HCT116 (cell line): Measurements from ENCODE around the gene APBB2. TPM values are rescaled to one million over a fixed set of nuclear protein-coding genes. Genes with fewer than 3 reads are reported as not detected.

Experiments
- ATAC-seq: fragments of 200-7000 bp; cut with Tn5 transposase; 2 replicates; pipeline ENCODE4 v1.9.1; 2020; ENCODE audit warnings: mild to moderate bottlenecking, moderate library complexity
- BruUV-seq: library from RNA; stranded (reverse); fragments of 400-500 nt; replicated peaks from 2 replicates; lab custom pipeline; 2021; lab: Mats Ljungman, UMichigan
- CTCF ChIA-PET: fragments of 300-600 bp; sonication (Branson Sonifier 250); formaldehyde crosslinking; loops from one replicate; lab custom pipeline; 2021; ENCODE audit warnings: antibody characterized with exemption; lab: Charles Lee
- POLR2A ChIA-PET: fragments of 300-600, 350-600 bp; sonication (Branson Sonifier 250); formaldehyde crosslinking; loops from one replicate; lab custom pipeline; 2021; ENCODE audit warnings: antibody characterized with exemption; lab: Charles Lee
- RAD21 ChIA-PET, 2 experiments: fragments of 300-600 bp; sonication (Branson Sonifier 250); formaldehyde crosslinking; loops; one replicate each; lab custom pipeline; 2023; ENCODE audit warnings: low total read pairs in 2 of 2; ENCODE audit not compliant: uncharacterized antibody in 2 of 2, unreplicated experiment in 2 of 2, low non-redundant PET in 1 of 2; lab: Charles Lee
- DNase-seq: peaks from one replicate; pipeline ENCODE4 v3.0.0-alpha.2; 2010; ENCODE audit warnings: low read depth, low spot score
- H2AFZ ChIP-seq: fragments of 200-600 bp; shearing (Covaris generic), sonication (generic); 2 replicates; pipeline ENCODE4 v1.6.1; 2017; ENCODE audit warnings: low read depth, mixed run types, mixed read lengths, antibody characterized with exemption, low read length; ENCODE audit not compliant: poor library complexity, severe bottlenecking
- H3K27ac ChIP-seq: 2 replicates; pipeline ENCODE4 v1.5.1; 2012; ENCODE audit warnings: low read depth, low read length
- H3K27me3 ChIP-seq: fragments of 200-600 bp; sonication (generic); 2 replicates; pipeline ENCODE4 v1.6.1; 2016; ENCODE audit warnings: mixed run types, low read length, mixed read lengths; ENCODE audit not compliant: insufficient read depth
- H3K36me3 ChIP-seq, 2 experiments: fragments of 200-500 bp in 1 of 2; fragments of 200-600 bp in 1 of 2; sonication (Bioruptor generic) in 1 of 2; sonication (generic) in 1 of 2; 2 replicates each; pipeline versions ENCODE4 v1.5.1 to v1.6.1; 2014 to 2016; ENCODE audit warnings: low read length in 2 of 2, inconsistent platforms in 1 of 2, mixed read lengths in 1 of 2, mixed run types in 1 of 2; ENCODE audit not compliant: insufficient read depth in 2 of 2, control insufficient read depth in 1 of 2
- H3K4me1 ChIP-seq, 2 experiments: fragments of 200-600 bp in 1 of 2; sonication (generic) in 1 of 2; 2 replicates each; pipeline versions ENCODE4 v1.5.1 to v1.6.1; 2012 to 2017; ENCODE audit warnings: low read length in 2 of 2, inconsistent platforms in 1 of 2, mild to moderate bottlenecking in 1 of 2, mixed read lengths in 1 of 2, mixed run types in 1 of 2, moderate library complexity in 1 of 2; ENCODE audit not compliant: insufficient read depth in 2 of 2, control insufficient read depth in 1 of 2
- H3K4me2 ChIP-seq: fragments of 200-600 bp; sonication (generic); 2 replicates; pipeline ENCODE4 v1.6.1; 2017; ENCODE audit warnings: mixed run types, low read length, mixed read lengths
- H3K4me3 ChIP-seq, 2 experiments: fragments of 200-600 bp in 1 of 2; sonication (generic) in 1 of 2; replicated peaks in 1 of 2; 2 replicates each; pipeline ENCODE4 v1.5.1; 2011 to 2016; ENCODE audit warnings: low read length in 2 of 2, control low read depth in 1 of 2, low read depth in 1 of 2, mild to moderate bottlenecking in 1 of 2, mixed read lengths in 1 of 2, mixed run types in 1 of 2
- H3K79me2 ChIP-seq: fragments of 200-600 bp; sonication (generic); 2 replicates; pipeline ENCODE4 v1.6.1; 2017; ENCODE audit warnings: mild to moderate bottlenecking, mixed run types, low read length, moderate library complexity, mixed read lengths; ENCODE audit not compliant: insufficient read depth
- H3K9ac ChIP-seq: fragments of 200-600 bp; sonication (generic); 2 replicates; pipeline ENCODE4 v1.6.1; 2016; ENCODE audit warnings: low read length, mixed read lengths
- H3K9me2 ChIP-seq: fragments of 200-600 bp; sonication (generic), shearing (Covaris generic); 2 replicates; pipeline ENCODE4 v1.6.1; 2017; ENCODE audit warnings: mixed run types, mild to moderate bottlenecking, moderate library complexity; ENCODE audit not compliant: insufficient read depth
- H3K9me3 ChIP-seq, 2 experiments: fragments of 200-500 bp in 1 of 2; fragments of 200-600 bp in 1 of 2; sonication (Bioruptor generic) in 1 of 2; sonication (generic) in 1 of 2; 2 replicates each; pipeline ENCODE4 v1.6.1; 2014 to 2017; ENCODE audit warnings: low read length in 2 of 2, mixed read lengths in 2 of 2, inconsistent platforms in 1 of 2, low read depth in 1 of 2, mild to moderate bottlenecking in 1 of 2, mixed run types in 1 of 2, moderate library complexity in 1 of 2; ENCODE audit not compliant: control insufficient read depth in 1 of 2, insufficient read depth in 1 of 2
- H4K20me1 ChIP-seq: fragments of 200-600 bp; sonication (generic), shearing (Covaris generic); 2 replicates; pipeline ENCODE4 v1.6.1; 2017; ENCODE audit warnings: mixed run types, mild to moderate bottlenecking, moderate library complexity; ENCODE audit not compliant: insufficient read depth
- ATF3 ChIP-seq: IDR thresholded peaks from 2 replicates; pipeline ENCODE4 v1.6.1; 2012
- CBX3 ChIP-seq: IDR thresholded peaks from 2 replicates; pipeline ENCODE4 v1.6.1; 2012; ENCODE audit warnings: low read depth
- CEBPB ChIP-seq: IDR thresholded peaks from 2 replicates; pipeline ENCODE4 v1.6.1; 2012; ENCODE audit warnings: low read depth
- CTCF ChIP-seq, 3 experiments: fragments of 200-600 bp in 1 of 3; sonication (generic) in 1 of 3; IDR thresholded peaks in 2 of 3; conservative IDR thresholded peaks in 1 of 3; 2 replicates each; pipeline ENCODE4 v1.5.1; 2012 to 2017; ENCODE audit warnings: low read depth in 2 of 3, low read length in 2 of 3, antibody characterized with exemption in 1 of 3, borderline replicate concordance in 1 of 3, control low read depth in 1 of 3, mild to moderate bottlenecking in 1 of 3, mixed read lengths in 1 of 3, mixed run types in 1 of 3, moderate library complexity in 1 of 3; ENCODE audit not compliant: insufficient read depth in 1 of 3
- EGR1 ChIP-seq: IDR thresholded peaks from 2 replicates; pipeline ENCODE4 v1.6.1; 2012; ENCODE audit warnings: low read depth
- ELF1 ChIP-seq: IDR thresholded peaks from 2 replicates; pipeline ENCODE4 v1.6.1; 2012; ENCODE audit warnings: low read depth, borderline replicate concordance
- EZH2phosphoT487 ChIP-seq: fragments of 200-600 bp; IDR thresholded peaks from 2 replicates; pipeline ENCODE4 v1.6.1; 2018; ENCODE audit warnings: antibody characterized with exemption, borderline replicate concordance
- JUND ChIP-seq: IDR thresholded peaks from 2 replicates; pipeline ENCODE4 v1.6.1; 2012
- MAX ChIP-seq: IDR thresholded peaks from 2 replicates; pipeline ENCODE4 v1.6.1; 2012
- POLR2A ChIP-seq: IDR thresholded peaks from 2 replicates; pipeline ENCODE4 v1.7.0; 2011; ENCODE audit warnings: borderline replicate concordance; ENCODE audit not compliant: insufficient read depth, insufficient read length; ENCODE audit errors: extremely low read depth
- POLR2AphosphoS5 ChIP-seq: IDR thresholded peaks from 2 replicates; pipeline ENCODE4 v1.6.1; 2011; ENCODE audit warnings: mild to moderate bottlenecking, low read depth, low read length, moderate library complexity
- RAD21 ChIP-seq: IDR thresholded peaks from 2 replicates; pipeline ENCODE4 v1.6.1; 2012; ENCODE audit warnings: low read depth, mild to moderate bottlenecking
- REST ChIP-seq: IDR thresholded peaks from 2 replicates; pipeline ENCODE4 v1.6.1; 2012; ENCODE audit warnings: low read depth
- SIN3A ChIP-seq: IDR thresholded peaks from 2 replicates; pipeline ENCODE4 v1.6.1; 2012; ENCODE audit warnings: low read depth
- SP1 ChIP-seq: IDR thresholded peaks from 2 replicates; pipeline ENCODE4 v1.6.1; 2012; ENCODE audit warnings: low read depth
- TCF7L2 ChIP-seq: IDR thresholded peaks from 2 replicates; pipeline ENCODE4 v1.7.0; 2011; ENCODE audit warnings: borderline replicate concordance, inconsistent platforms; ENCODE audit not compliant: insufficient read depth, insufficient read length; ENCODE audit errors: extremely low read depth
- YY1 ChIP-seq: IDR thresholded peaks from 2 replicates; pipeline ENCODE4 v1.6.1; 2011; ENCODE audit warnings: low read length, low read depth, moderate library complexity, mild to moderate bottlenecking; ENCODE audit not compliant: insufficient replicate concordance; ENCODE audit errors: extremely low read depth
- ZBTB33 ChIP-seq: IDR thresholded peaks from 2 replicates; pipeline ENCODE4 v1.6.1; 2011; ENCODE audit warnings: mild to moderate bottlenecking, low read length, moderate library complexity; ENCODE audit not compliant: insufficient replicate concordance; ENCODE audit errors: extremely low read depth
- ZFX ChIP-seq: fragments of 450-650 bp; IDR thresholded peaks from 2 replicates; pipeline ENCODE4 v1.6.1; 2017
- ZNF274 ChIP-seq: fragments of 200-500 bp; sonication (Bioruptor generic); IDR thresholded peaks from 2 replicates; pipeline ENCODE4 v1.6.1; 2014; ENCODE audit warnings: mild to moderate bottlenecking, low read depth, low read length, inconsistent platforms
- intact Hi-C: fragments of 100-400 bp; cut with micrococcal nuclease; formaldehyde crosslinking; loops from 2 replicates; pipeline ENCODE4 v1.10.0; 2022
- total RNA-seq: library from RNA; stranded (reverse); gene quantifications from one replicate; pipeline ENCODE4 v1.2.1, GENCODE V29; 2021; ENCODE audit not compliant: unreplicated experiment

Gene APBB2
- total RNA-seq, 1 experiment from 2014 or later: 72.5 TPM

- no peak overlapping the region for H3K27ac ChIP-seq
- intact Hi-C loops: no loop called here
- H3K4me2 ChIP-seq: no peak overlapping the region
- ATAC-seq (no peak), DNase-seq (no peak)
- no peaks in the 10 kb centered on the region for H3K9me3 ChIP-seq
- BruUV-seq: no TSS peak
- peaks cover 0 to 9% of the 10 kb centered on the region in 2 experiments; a peak in 1 of 4 replicates for H3K4me1 ChIP-seq
- CTCF ChIA-PET: no interaction called here
- TF ChIP-seq POLR2A: no peak
- no peak for TF ChIP-seq CTCF (IDR thresholded peaks at IDR 0.05 in 2 of 3, conservative IDR thresholded peaks at IDR 0.05 in 1 of 3; ENCODE audit: borderline replicate concordance in 1 of 3, insufficient read depth in 1 of 3, low read depth in 2 of 3, low read length in 2 of 3)
- no peak for TF ChIP-seq ATF3
- TF ChIP-seq EGR1: no peak
- no peak for TF ChIP-seq SIN3A
- TF ChIP-seq TCF7L2: no peak
- TF ChIP-seq MAX: no peak
- no peak for TF ChIP-seq SP1
- no peak for TF ChIP-seq EZH2phosphoT487
- no peak for TF ChIP-seq ZFX
- TF ChIP-seq CBX3: no peak
- no peak for TF ChIP-seq RAD21
- TF ChIP-seq REST: no peak
- no peak for TF ChIP-seq JUND
- TF ChIP-seq ELF1: no peak
- TF ChIP-seq ZNF274: no peak
- TF ChIP-seq ZBTB33: no peak
- no peak for TF ChIP-seq YY1
- no peak for TF ChIP-seq POLR2AphosphoS5
- no peak for TF ChIP-seq CEBPB
- RAD21 ChIA-PET: no interaction called here
- H3K9ac ChIP-seq: no peak overlapping the region
- H3K36me3 ChIP-seq: no peaks in the 10 kb centered on the region
- H3K4me3 ChIP-seq: no peak overlapping the region
- no peaks in the 10 kb centered on the region for H3K27me3 ChIP-seq
- no peaks in the 10 kb centered on the region for H3K9me2 ChIP-seq
- H2AFZ ChIP-seq: no peak overlapping the region
- POLR2A ChIA-PET: no interaction called here
- peaks cover 24% of the 10 kb centered on the region; the same call in 1 of the 2 replicates for H4K20me1 ChIP-seq
- peaks cover 100% of the 10 kb centered on the region for H3K79me2 ChIP-seq
Observed at GRCh38 chr4:41197996-41198395, 16.3 kb downstream of the APBB2 start.
